Ovary (tissue), 3 donors: ENCODE measurements around the gene TIMP2.

ENCODE experiments used
- CTCF ChIP-seq, 3 donors: fragments of 450-650 bp in 2 of 3; fragments of 200-600 bp in 1 of 3; IDR thresholded peaks; one replicate each; pipeline versions ENCODE4 v1.5.1 to v1.8.0; 2016 to 2022; ENCODE audit warnings: antibody characterized with exemption in 3 of 3, mild to moderate bottlenecking in 1 of 3
- EP300 ChIP-seq: sonication (generic); formaldehyde crosslinking; IDR thresholded peaks from one replicate; pipeline ENCODE4 v1.6.1; 2017; ENCODE audit warnings: antibody characterized with exemption
- POLR2A ChIP-seq: fragments of 450-650 bp; IDR thresholded peaks from one replicate; pipeline ENCODE4 v1.6.1; 2017; ENCODE audit warnings: antibody characterized with exemption, mild to moderate bottlenecking, moderate library complexity
- donor health status: DM: no; HTN: no; CAD: no.

- no peak for TF ChIP-seq CTCF (IDR thresholded peaks at IDR 0.05)
- no peak for TF ChIP-seq POLR2A
- TF ChIP-seq EP300: no peak
Observed at GRCh38 chr17:78940708-78941107, 15.5 kb upstream of the TIMP2 start.
